HTR-8/SVneo (cell line): ENCODE results near the gene GP5.

Source experiments
- DNase-seq: peaks from one replicate; pipeline ENCODE4 v3.0.0; 2011; ENCODE audit warnings: low spot score, mixed read lengths; ENCODE audit not compliant: insufficient read length
- FAIRE-seq: peaks from 2 replicates; lab custom pipeline; 2011; peaks lifted over from hg19 to GRCh38; lab: Jason Lieb, UNC

Gene GP5

GRCh38 chr3:194399874-194400411, 877 bp upstream of the GP5 start:
- FAIRE-seq: no peak

GRCh38 chr3:194397757-194398312, 1.2 kb downstream of the GP5 start:
- FAIRE-seq (no peak), DNase-seq (no peak)

More at GRCh38 chr3:194399874-194400411, 877 bp upstream of the GP5 start:
- DNase-seq: no peak

GRCh38 chr3:194396859-194397756, 2.0 kb downstream of the GP5 start:
- FAIRE-seq (no peak), DNase-seq (no peak)

- DNase-seq: no peak
- FAIRE-seq: no peak
These were observed 2.6 kb downstream of the GP5 start for GRCh38 chr3:194396539-194396858.

- no peak for FAIRE-seq
- no peak for DNase-seq
These were observed 3.1 kb downstream of the GP5 start for GRCh38 chr3:194395778-194396538.

GRCh38 chr3:194395212-194395611, 3.9 kb downstream of the GP5 start:
- FAIRE-seq: no peak

GRCh38 chr3:194392576-194392975, 6.5 kb downstream of the GP5 start:
- DNase-seq (no peak), FAIRE-seq (no peak)

More at GRCh38 chr3:194395212-194395611, 3.9 kb downstream of the GP5 start:
- DNase-seq: no peak

- FAIRE-seq: no peak
These were observed 8.2 kb downstream of the GP5 start for GRCh38 chr3:194390835-194391234.

GRCh38 chr3:194389269-194389668, 9.8 kb downstream of the GP5 start:
- no peak for DNase-seq
- no peak for FAIRE-seq

More at GRCh38 chr3:194390835-194391234, 8.2 kb downstream of the GP5 start:
- DNase-seq: no peak

- DNase-seq: no peak
- FAIRE-seq: no peak
These were observed 11.1 kb downstream of the GP5 start for GRCh38 chr3:194387926-194388418.

GRCh38 chr3:194387276-194387675, 11.8 kb downstream of the GP5 start:
- DNase-seq: no peak

GRCh38 chr3:194386648-194387047, 12.4 kb downstream of the GP5 start:
- DNase-seq (no peak), FAIRE-seq (no peak)

More at GRCh38 chr3:194387276-194387675, 11.8 kb downstream of the GP5 start:
- no peak for FAIRE-seq

GRCh38 chr3:194386066-194386465, 13.0 kb downstream of the GP5 start:
- DNase-seq: no peak
- FAIRE-seq: no peak

- no peak for DNase-seq
These were observed 14.5 kb downstream of the GP5 start for GRCh38 chr3:194384569-194385001.

GRCh38 chr3:194384156-194384555, 14.9 kb downstream of the GP5 start:
- FAIRE-seq: no peak

More at GRCh38 chr3:194384569-194385001, 14.5 kb downstream of the GP5 start:
- no peak for FAIRE-seq

GRCh38 chr3:194383276-194383940, 15.7 kb downstream of the GP5 start:
- no peak for DNase-seq
- no peak for FAIRE-seq

More at GRCh38 chr3:194384156-194384555, 14.9 kb downstream of the GP5 start:
- DNase-seq: no peak

- no peak for DNase-seq
- FAIRE-seq: no peak
These were observed 16.2 kb downstream of the GP5 start for GRCh38 chr3:194382892-194383223.

- FAIRE-seq (no peak), DNase-seq (no peak)
These were observed 16.7 kb downstream of the GP5 start for GRCh38 chr3:194382196-194382891.

- FAIRE-seq (no peak), DNase-seq (no peak)
These were observed 17.6 kb downstream of the GP5 start for GRCh38 chr3:194381460-194381875.
